ENCODE data around the gene FANK1. TPM values are rescaled to one million over a fixed set of nuclear protein-coding genes. Genes with fewer than 3 reads are reported as not detected.
A peak's percentile ranks its signal among the peaks of the same experiment; 100 is the strongest.
"Not testable (repeated sequence)": the region's sequence is repeated elsewhere in the genome, so short reads cannot be mapped to it uniquely, and the experiment has no call there.

FANK1 gene
- total RNA-seq, 2 experiments from 2014 or later: 0.31 to 0.35 TPM

GRCh38 chr10:125868372-125868975, 27.9 kb upstream of the FANK1 start:
- H3K4me1 Mint-ChIP-seq: no peaks in the 10 kb centered on the region
- no peaks in the 10 kb centered on the region for H3K36me3 Mint-ChIP-seq (ENCODE audit: low read depth)
- CTCF ChIA-PET: interaction anchor here (1.1 to 1.4 kb wide), 3 partner anchors 9 to 12 kb away, joined by 3 read pairs; no protein-coding TSS in a partner anchor
- H3K9me3 Mint-ChIP-seq: no peaks in the 10 kb centered on the region
- no peak overlapping the region for H3K4me3 Mint-ChIP-seq
- no peak overlapping the region for H3K27ac Mint-ChIP-seq
- POLR2A ChIA-PET: no interaction called here
- DNase-seq: peak; percentile 40
- no peaks in the 10 kb centered on the region for H3K27me3 Mint-ChIP-seq

GRCh38 chr10:125871338-125871737, 25.0 kb upstream of the FANK1 start:
- ChIA-PET CTCF (interaction anchor here (1.4 kb wide), 1 partner anchor 11 kb away, joined by 3 read pairs; no protein-coding TSS in a partner anchor), POLR2A (no interaction called here)
- peaks cover 9% of the 10 kb centered on the region for H3K9me3 Mint-ChIP-seq
- no peak overlapping the region for H3K27ac Mint-ChIP-seq
- no peak overlapping the region for H3K4me3 Mint-ChIP-seq
- H3K36me3 Mint-ChIP-seq (ENCODE audit: low read depth): peaks cover 7% of the 10 kb centered on the region
- no peaks in the 10 kb centered on the region for H3K4me1 Mint-ChIP-seq
- no peak for DNase-seq
- no peaks in the 10 kb centered on the region for H3K27me3 Mint-ChIP-seq

- POLR2A ChIA-PET: no interaction called here
- no peak overlapping the region for H3K4me3 Mint-ChIP-seq
- CTCF ChIA-PET: no interaction called here
- no peak for DNase-seq
- no peaks in the 10 kb centered on the region for H3K27me3 Mint-ChIP-seq
- no peak overlapping the region for H3K27ac Mint-ChIP-seq
- no peaks in the 10 kb centered on the region for H3K4me1 Mint-ChIP-seq
- peaks cover 7% of the 10 kb centered on the region for H3K36me3 Mint-ChIP-seq (ENCODE audit: low read depth)
- H3K9me3 Mint-ChIP-seq: peaks cover 12% of the 10 kb centered on the region
Measured at GRCh38 chr10:125878957-125879835, 17.2 kb upstream of the FANK1 start.

GRCh38 chr10:125880719-125881118, 15.6 kb upstream of the FANK1 start:
- H3K27ac Mint-ChIP-seq: no peak overlapping the region
- H3K27me3 Mint-ChIP-seq: no peaks in the 10 kb centered on the region
- peaks cover 9% of the 10 kb centered on the region for H3K9me3 Mint-ChIP-seq
- H3K4me3 Mint-ChIP-seq: no peak overlapping the region
- ChIA-PET POLR2A (no interaction called here), CTCF (interaction anchor here (1.2 kb wide), 1 partner anchor 12 kb away, joined by 3 read pairs; no protein-coding TSS in a partner anchor)
- peaks cover 4% of the 10 kb centered on the region for H3K36me3 Mint-ChIP-seq (ENCODE audit: low read depth)
- no peaks in the 10 kb centered on the region for H3K4me1 Mint-ChIP-seq
- no peak for DNase-seq

GRCh38 chr10:125881192-125881591, 15.2 kb upstream of the FANK1 start, which contains the start of gene DHX32:
TSS of gene DHX32 (minus strand) at chr10:125881292. CDS start at chr10:125880824, 468 bp downstream.
- no peak for DNase-seq
- ChIA-PET POLR2A (no interaction called here), CTCF (no interaction called here)
- peaks cover 4% of the 10 kb centered on the region for H3K9me3 Mint-ChIP-seq
- H3K4me3 Mint-ChIP-seq: no peak within 1 kb of the TSS
- H3K27ac Mint-ChIP-seq: no peak within 1 kb of the TSS
- no peaks in the 10 kb centered on the region for H3K4me1 Mint-ChIP-seq
- no peaks in the 10 kb centered on the region for H3K27me3 Mint-ChIP-seq
- peaks cover 1% of the 10 kb centered on the region for H3K36me3 Mint-ChIP-seq (ENCODE audit: low read depth)

GRCh38 chr10:125882596-125882995, 13.8 kb upstream of the FANK1 start:
- no peak for DNase-seq
- H3K27ac Mint-ChIP-seq: no peak overlapping the region
- H3K27me3 Mint-ChIP-seq: no peaks in the 10 kb centered on the region
- H3K9me3 Mint-ChIP-seq: no peaks in the 10 kb centered on the region
- CTCF ChIA-PET: interaction anchor here (0.7 kb wide), 1 partner anchor 12 kb away, joined by 3 read pairs; no protein-coding TSS in a partner anchor
- H3K4me1 Mint-ChIP-seq: no peaks in the 10 kb centered on the region
- no peaks in the 10 kb centered on the region for H3K36me3 Mint-ChIP-seq (ENCODE audit: low read depth)
- POLR2A ChIA-PET: no interaction called here
- H3K4me3 Mint-ChIP-seq: no peak overlapping the region

GRCh38 chr10:125883211-125883610, 13.2 kb upstream of the FANK1 start:
- CTCF ChIA-PET: no interaction called here
- H3K9me3 Mint-ChIP-seq: no peaks in the 10 kb centered on the region
- H3K27me3 Mint-ChIP-seq: no peaks in the 10 kb centered on the region
- H3K27ac Mint-ChIP-seq: no peak overlapping the region
- POLR2A ChIA-PET: no interaction called here
- no peak overlapping the region for H3K4me3 Mint-ChIP-seq
- no peaks in the 10 kb centered on the region for H3K4me1 Mint-ChIP-seq
- H3K36me3 Mint-ChIP-seq (ENCODE audit: low read depth): no peaks in the 10 kb centered on the region
- no peak for DNase-seq

- no peak overlapping the region for H3K27ac Mint-ChIP-seq
- ChIA-PET POLR2A (no interaction called here), CTCF (no interaction called here)
- DNase-seq: no peak
- H3K9me3 Mint-ChIP-seq: peaks cover 2% of the 10 kb centered on the region
- no peaks in the 10 kb centered on the region for H3K36me3 Mint-ChIP-seq (ENCODE audit: low read depth)
- no peaks in the 10 kb centered on the region for H3K27me3 Mint-ChIP-seq
- no peaks in the 10 kb centered on the region for H3K4me1 Mint-ChIP-seq
- H3K4me3 Mint-ChIP-seq: no peak overlapping the region
Measured at GRCh38 chr10:125886914-125887512, 9.4 kb upstream of the FANK1 start.

- H3K27ac Mint-ChIP-seq; H3K27me3 Mint-ChIP-seq; H3K4me3 Mint-ChIP-seq; DNase-seq; H3K4me1 Mint-ChIP-seq; POLR2A ChIA-PET; H3K36me3 Mint-ChIP-seq (ENCODE audit: low read depth); CTCF ChIA-PET; H3K9me3 Mint-ChIP-seq: not testable (repeated sequence)
Measured at GRCh38 chr10:125889441-125889840, 6.9 kb upstream of the FANK1 start.

- CTCF ChIA-PET; H3K27ac Mint-ChIP-seq; H3K36me3 Mint-ChIP-seq (ENCODE audit: low read depth); H3K4me3 Mint-ChIP-seq; POLR2A ChIA-PET; DNase-seq; H3K9me3 Mint-ChIP-seq: not testable (repeated sequence)
- Mint-ChIP-seq H3K27me3 (peaks cover 21% of the 10 kb centered on the region), H3K4me1 (peaks cover 13% of the 10 kb centered on the region)
Measured at GRCh38 chr10:125892402-125892801, 4.0 kb upstream of the FANK1 start.

- H3K4me3 Mint-ChIP-seq; H3K36me3 Mint-ChIP-seq (ENCODE audit: low read depth): not testable (repeated sequence)
Measured at GRCh38 chr10:125894176-125894575, 2.2 kb upstream of the FANK1 start.

GRCh38 chr10:125895130-125896087, 955 bp upstream of the FANK1 start:
- H3K36me3 Mint-ChIP-seq (ENCODE audit: low read depth); POLR2A ChIA-PET; CTCF ChIA-PET; H3K9me3 Mint-ChIP-seq: not testable (repeated sequence)
- peak; percentile 35 for DNase-seq
- peak overlapping the region; percentile 85 for H3K27ac Mint-ChIP-seq
- H3K27me3 Mint-ChIP-seq: peaks cover 27% of the 10 kb centered on the region
- peak overlapping the region; percentile 82 for H3K4me3 Mint-ChIP-seq
- peaks cover 13% of the 10 kb centered on the region for H3K4me1 Mint-ChIP-seq

More at GRCh38 chr10:125894176-125894575, 2.2 kb upstream of the FANK1 start:
- CTCF ChIA-PET, H3K9me3 Mint-ChIP-seq, H3K27ac Mint-ChIP-seq, POLR2A ChIA-PET, DNase-seq: not testable (repeated sequence)
- Mint-ChIP-seq H3K4me1 (peaks cover 13% of the 10 kb centered on the region), H3K27me3 (peaks cover 27% of the 10 kb centered on the region)
